Measurements from ENCODE around the gene XYLB.

- no peak for TF ChIP-seq EZH2 (IDR thresholded peaks at IDR 0.05)
- no peak for TF ChIP-seq POLR2AphosphoS5 (IDR thresholded peaks at IDR 0.05; ENCODE audit: borderline replicate concordance, low read depth, low read length)
Observed at GRCh38 chr3:38392604-38393163, 46.1 kb downstream of the XYLB start.
